K562 (cell line): ENCODE measurements around the gene DPF1. TPM values are rescaled to one million over a fixed set of nuclear protein-coding genes. Genes with fewer than 3 reads are reported as not detected.

Source experiments
- ATAC-seq: fragments of 200-7000 bp; cut with Tn5 transposase; 3 replicates; pipeline ENCODE4 v1.9.1; 2020; ENCODE audit warnings: moderate library complexity
- BruUV-seq: library from RNA; stranded (reverse); fragments of 400-500 nt; replicated peaks from 2 replicates; lab custom pipeline; 2021; lab: Mats Ljungman, UMichigan
- CTCF ChIA-PET: fragments of 300-600 bp; formaldehyde crosslinking; extraction: SDS; loops from one replicate; lab custom pipeline; 2021; ENCODE audit warnings: low intra/inter-chr PET ratio; lab: Yijun Ruan, JAX
- POLR2A ChIA-PET: fragments of 300-600, 350-650 bp; sonication (Branson Sonifier 250); formaldehyde crosslinking; extraction: SDS; loops from one replicate; lab custom pipeline; 2021; ENCODE audit warnings: antibody characterized with exemption, inconsistent platforms; lab: Yijun Ruan, JAX
- DNase-seq, 4 experiments: peaks; one replicate each; pipeline versions ENCODE4 v3.0.0 to v3.0.0-alpha.2; 2011 to 2018; ENCODE audit warnings: low spot score in 3 of 4, mixed read lengths in 3 of 4; ENCODE audit errors: extremely low read depth in 1 of 4
- FAIRE-seq: peaks from 2 replicates; lab custom pipeline; 2011; peaks lifted over from hg19 to GRCh38; lab: Jason Lieb, UNC
- H2AFZ ChIP-seq: 2 replicates; pipeline ENCODE4 v1.6.0; 2011; ENCODE audit warnings: low read depth, low read length, control low read depth, inconsistent platforms
- H3K27ac ChIP-seq: fragments of 200-600 bp; 3 replicates; pipeline ENCODE4 v1.8.0; 2011; ENCODE audit warnings: low read depth, mild to moderate bottlenecking, control low read depth, inconsistent platforms, low read length, moderate library complexity, mixed read lengths; ENCODE audit errors: extremely low read depth
- H3K27me3 ChIP-seq, 2 experiments: fragments of 300-600 bp in 1 of 2; 2 replicates in 1 of 2; 3 replicates in 1 of 2; pipeline versions ENCODE4 v1.6.0 to v1.8.0; 2011; ENCODE audit warnings: inconsistent platforms in 2 of 2, low read length in 2 of 2, mild to moderate bottlenecking in 1 of 2, mixed read lengths in 1 of 2, moderate library complexity in 1 of 2; ENCODE audit not compliant: control insufficient read depth in 2 of 2, insufficient read depth in 2 of 2
- H3K36me3 ChIP-seq: fragments of 300-600 bp; 3 replicates; pipeline ENCODE4 v1.8.0; 2011; ENCODE audit warnings: mild to moderate bottlenecking, low read length, inconsistent platforms; ENCODE audit not compliant: control insufficient read depth, insufficient read depth
- H3K4me1 ChIP-seq, 2 experiments: fragments of 200-600 bp in 1 of 2; replicated peaks in 1 of 2; 2 replicates in 1 of 2; 3 replicates in 1 of 2; pipeline versions ENCODE4 v1.5.1 to v1.8.0; 2011; ENCODE audit warnings: inconsistent platforms in 2 of 2, low read length in 2 of 2, mild to moderate bottlenecking in 1 of 2, mixed read lengths in 1 of 2, moderate library complexity in 1 of 2; ENCODE audit not compliant: control insufficient read depth in 2 of 2, insufficient read depth in 2 of 2
- H3K4me2 ChIP-seq: 2 replicates; pipeline ENCODE4 v1.6.1; 2011; ENCODE audit warnings: low read length, control low read depth, inconsistent platforms, mixed read lengths; ENCODE audit not compliant: insufficient read depth
- H3K4me3 ChIP-seq: fragments of 200-600 bp; sonication (generic), shearing (Covaris generic); 2 replicates; pipeline ENCODE4 v1.5.1; 2016; ENCODE audit warnings: control low read depth, inconsistent platforms
- H3K79me2 ChIP-seq: fragments of 200-600 bp; 3 replicates; pipeline ENCODE4 v1.8.0; 2011; ENCODE audit warnings: low read length, inconsistent platforms; ENCODE audit not compliant: control insufficient read depth, insufficient read depth
- H3K9ac ChIP-seq, 2 experiments: 2 replicates each; pipeline versions ENCODE4 v1.6.0 to v1.6.1; 2011; ENCODE audit warnings: low read depth in 2 of 2, low read length in 2 of 2, control low read depth in 1 of 2, inconsistent platforms in 1 of 2, mild to moderate bottlenecking in 1 of 2, mixed read lengths in 1 of 2; ENCODE audit not compliant: insufficient read depth in 1 of 2
- H3K9me1 ChIP-seq: one replicate; pipeline ENCODE4 v1.6.0; 2011; ENCODE audit warnings: inconsistent platforms, mild to moderate bottlenecking, low read length, moderate library complexity; ENCODE audit not compliant: control insufficient read depth, insufficient read depth
- H3K9me3 ChIP-seq: replicated peaks from 2 replicates; pipeline ENCODE4 v1.5.1; 2011; ENCODE audit warnings: low read depth, low read length, inconsistent platforms; ENCODE audit not compliant: control insufficient read depth, insufficient read depth
- H4K20me1 ChIP-seq: replicated peaks from 2 replicates; pipeline ENCODE4 v1.6.1; 2011; ENCODE audit warnings: low read length, inconsistent platforms, mixed read lengths; ENCODE audit not compliant: control insufficient read depth, insufficient read depth
- ATF7 ChIP-seq: fragments of 450-650 bp; IDR thresholded peaks from 2 replicates; pipeline ENCODE4 v1.7.1; 2014; ENCODE audit warnings: mild to moderate bottlenecking, moderate library complexity
- EP300 ChIP-seq: IDR thresholded peaks from 2 replicates; pipeline ENCODE4 v1.6.1; 2012; ENCODE audit warnings: low read length, improper control_type of control experiment
- ETV1 ChIP-seq: fragments of 450-650 bp; conservative IDR thresholded peaks from 2 replicates; pipeline ENCODE4 v1.6.1; 2016; ENCODE audit warnings: missing genetic modification characterization, control low read depth, low read depth, missing compliant biosample characterization
- HMG20B ChIP-seq: fragments of 250-450 bp; sonication (Bioruptor Pico); IDR thresholded peaks from 2 replicates; pipeline ENCODE4 v1.5.0; 2021; ENCODE audit warnings: mild to moderate bottlenecking
- MECOM ChIP-seq: fragments of 250-450 bp; sonication (Bioruptor Pico); IDR thresholded peaks from 2 replicates; pipeline ENCODE4 v1.8.0; 2022; ENCODE audit warnings: inconsistent platforms
- NCOA4 ChIP-seq: fragments of 450-650 bp; IDR thresholded peaks from 2 replicates; pipeline ENCODE4 v1.6.1; 2018; ENCODE audit warnings: mild to moderate bottlenecking; ENCODE audit not compliant: partially characterized antibody
- NONO ChIP-seq, 2 experiments: fragments of 200-400 bp in 1 of 2; fragments of 450-650 bp in 1 of 2; formaldehyde crosslinking in 1 of 2; IDR thresholded peaks; 2 replicates each; pipeline ENCODE4 v1.6.1; 2017; ENCODE audit warnings: low read depth in 2 of 2, mild to moderate bottlenecking in 2 of 2, moderate library complexity in 2 of 2, low read length in 1 of 2
- TCF3 ChIP-seq: sonication (generic); formaldehyde crosslinking; IDR thresholded peaks from 2 replicates; pipeline ENCODE4 v1.4.0; 2020; ENCODE audit warnings: mild to moderate bottlenecking, missing genetic modification reagents
- TRIM24 ChIP-seq, 2 experiments: fragments of 450-650 bp; IDR thresholded peaks; 2 replicates each; pipeline ENCODE4 v1.6.1; 2016
- ZFP1 ChIP-seq: fragments of 450-650 bp; formaldehyde crosslinking; IDR thresholded peaks from 2 replicates; pipeline ENCODE4 v1.4.0; 2020; ENCODE audit warnings: mild to moderate bottlenecking, mixed read lengths
- ZNF175 ChIP-seq: fragments of 200-800 bp; sonication (Bioruptor generic); IDR thresholded peaks from 2 replicates; pipeline ENCODE4 v1.6.1; 2016; ENCODE audit warnings: low read depth, mild to moderate bottlenecking, missing genetic modification characterization, missing compliant biosample characterization
- WGBS: fragments of 100-300 bp; shearing (Covaris generic); methylation state at CpG from one replicate; pipeline ENCODE4 v1.1.6; 2016; ENCODE audit warnings: low coverage, mixed read lengths; ENCODE audit not compliant: insufficient coverage; ENCODE audit errors: missing lambda C conversion rate; 5-methylcytosine and 5-hydroxymethylcytosine counted together
- in situ Hi-C: fragments of 300-500 bp; cut with MboI; formaldehyde crosslinking; loops from 4 replicates; pipeline ENCODE4 v1.15.0; 2018; ENCODE audit warnings: inconsistent platforms, mixed read lengths
- intact Hi-C: fragments of 100-400 bp; cut with micrococcal nuclease; formaldehyde crosslinking; loops from 2 replicates; pipeline ENCODE4 v1.14.2; 2022
- polyA plus RNA-seq, 8 experiments: library from polyadenylated mRNA; depleted of rRNA in 4 of 8; stranded (reverse) in 5 of 8; unstranded in 3 of 8; fragments of >200 nt; fragmentation: Nextera tagmentation in 2 of 8; fragmentation: Illumina TruSeq in 1 of 8; extraction: Ambion mirVana in 2 of 8; extraction: Trizol in 1 of 8; gene quantifications; 2 replicates each; pipeline versions ENCODE4 v1.2.1 to v1.2.3, GENCODE V29; 2011 to 2014; ENCODE audit warnings: inconsistent platforms in 1 of 8, missing spikeins in 1 of 8
- total RNA-seq, 7 experiments: library from RNA; depleted of rRNA in 6 of 7; stranded (reverse); fragments of >200 nt in 6 of 7; fragmentation: Illumina TruSeq in 2 of 7; extraction: Trizol in 2 of 7; gene quantifications; 2 replicates each; pipeline versions ENCODE4 v1.2.1 to v1.2.3, GENCODE V29; 2011 to 2021; ENCODE audit warnings: low replicate concordance in 1 of 7
- TF ChIP-seq, protein P1 (sequence below): fragments of 450-650 bp; IDR thresholded peaks from 2 replicates; pipeline ENCODE4 v1.6.1; 2016
- TF ChIP-seq, protein P2 (sequence below): fragments of 450-650 bp; formaldehyde crosslinking; IDR thresholded peaks from 2 replicates; pipeline ENCODE4 v1.4.0; 2020; ENCODE audit warnings: mild to moderate bottlenecking, mixed read lengths
- TF ChIP-seq, protein P3 (sequence below): fragments of 200-800 bp; sonication (Bioruptor generic); IDR thresholded peaks from 2 replicates; pipeline ENCODE4 v1.6.1; 2017; ENCODE audit warnings: missing genetic modification characterization, missing compliant biosample characterization
- TF ChIP-seq, protein P4 (sequence below): fragments of 450-650 bp; formaldehyde crosslinking; IDR thresholded peaks from 2 replicates; pipeline ENCODE4 v1.4.0; 2020; ENCODE audit warnings: mild to moderate bottlenecking
- TF ChIP-seq, protein P5 (sequence below): fragments of 450-650 bp; formaldehyde crosslinking; IDR thresholded peaks from 2 replicates; pipeline ENCODE4 v1.4.0; 2022; ENCODE audit warnings: missing genetic modification characterization

The DPF1 gene
- total and polyA plus RNA-seq, 9 of the 15 experiments (the other 6 are each of a cell fraction or from before 2014, with no cell fraction given) = 0.10 to 5.7 (median 3.1) TPM

DNA sequence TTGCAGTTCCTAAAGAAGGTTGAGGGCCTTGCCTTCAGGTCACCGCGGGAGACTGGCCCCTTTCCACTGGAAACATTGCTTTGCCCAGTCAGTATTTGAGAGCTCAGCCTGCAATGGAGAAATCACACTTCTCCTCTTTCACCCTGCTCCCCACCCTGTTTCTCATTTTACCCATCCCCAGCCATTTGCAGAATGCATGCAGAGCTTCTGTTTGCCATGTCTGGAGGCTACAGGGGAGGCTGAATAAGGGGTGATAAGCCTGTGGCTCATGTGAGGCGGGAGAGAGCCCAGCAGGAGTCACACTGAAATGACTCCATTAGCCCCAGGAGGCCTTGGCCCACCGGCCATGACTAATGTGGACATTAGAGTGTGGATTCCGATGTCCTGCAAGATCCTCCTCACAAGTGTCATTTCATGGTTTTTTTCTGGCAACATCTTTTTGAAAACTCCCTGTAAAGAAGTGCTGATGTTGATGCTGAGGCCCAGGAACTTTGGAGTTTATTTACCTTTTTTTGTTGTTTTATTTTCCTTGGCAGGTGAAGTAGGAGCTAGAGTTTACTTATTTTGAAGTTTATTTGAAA is 46.7 kb upstream of the DPF1 start:
- peak overlapping the region; percentile 0 to 54; a peak in 3 of 4 replicates for H3K9ac ChIP-seq
- ChIA-PET CTCF (no interaction called here), POLR2A (interaction anchor here (0.6 to 1.6 kb wide), 6 partner anchors 10 to 322 kb away, joined by 3 to 13 read pairs (median 4); partner anchors contain the start of gene PSMD8)
- H3K27me3 ChIP-seq = no peaks in the 10 kb centered on the region
- H3K4me3 ChIP-seq = peak overlapping the region; percentile 7; the same call in 1 of the 2 replicates
- in situ Hi-C loops = no loop called here
- WGBS = 2% methylated on average over 5 of the region's 5 CpGs
- intact Hi-C loops = loop anchor here (1.0 to 2.0 kb wide), 2 partner anchors 16 to 46 kb away; no protein-coding TSS in a partner anchor
- H4K20me1 ChIP-seq = no peaks in the 10 kb centered on the region
- ATAC-seq = peak; percentile 83
- peak overlapping the region; percentile 79 for H2AFZ ChIP-seq
- BruUV-seq = no TSS peak
- H3K9me3 ChIP-seq = no peaks in the 10 kb centered on the region
- peak overlapping the region; percentile 85 for H3K27ac ChIP-seq
- peak overlapping the region; percentile 73 for H3K4me2 ChIP-seq
- DNase-seq = peak; percentile 74 to 92 (median 82)
- no peaks in the 10 kb centered on the region for H3K79me2 ChIP-seq
- no peaks in the 10 kb centered on the region for H3K36me3 ChIP-seq
- peak; percentile 89 for FAIRE-seq
- H3K9me1 ChIP-seq = no peaks in the 10 kb centered on the region
- peaks cover 47 to 53% of the 10 kb centered on the region in 2 experiments for H3K4me1 ChIP-seq
- TF ChIP-seq HMG20B (CRISPR knock-in tag) (no peak), MECOM (CRISPR knock-in tag) (0 out of 2 replicates have a peak, but pooled peaks have one; percentile 44), EP300 (peak; percentile 60; the same call in 1 of the 2 replicates), TRIM24 (IDR thresholded peaks at IDR 0.05) (no peak), NONO (IDR thresholded peaks at IDR 0.05; ENCODE audit: low read depth in 2 of 2, low read length in 1 of 2) (no peak), ETV1 (no peak), ATF7 (no peak), TCF3 (CRISPR knock-in tag) (peak; percentile 71), ZNF175 (CRISPR knock-in tag) (no peak), NCOA4 (no peak), ZFP1 (CRISPR knock-in tag) (no peak)
- TF ChIP-seq, protein P1, sequence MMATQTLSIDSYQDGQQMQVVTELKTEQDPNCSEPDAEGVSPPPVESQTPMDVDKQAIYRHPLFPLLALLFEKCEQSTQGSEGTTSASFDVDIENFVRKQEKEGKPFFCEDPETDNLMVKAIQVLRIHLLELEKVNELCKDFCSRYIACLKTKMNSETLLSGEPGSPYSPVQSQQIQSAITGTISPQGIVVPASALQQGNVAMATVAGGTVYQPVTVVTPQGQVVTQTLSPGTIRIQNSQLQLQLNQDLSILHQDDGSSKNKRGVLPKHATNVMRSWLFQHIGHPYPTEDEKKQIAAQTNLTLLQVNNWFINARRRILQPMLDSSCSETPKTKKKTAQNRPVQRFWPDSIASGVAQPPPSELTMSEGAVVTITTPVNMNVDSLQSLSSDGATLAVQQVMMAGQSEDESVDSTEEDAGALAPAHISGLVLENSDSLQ = no peak
- TF ChIP-seq, protein P2, sequence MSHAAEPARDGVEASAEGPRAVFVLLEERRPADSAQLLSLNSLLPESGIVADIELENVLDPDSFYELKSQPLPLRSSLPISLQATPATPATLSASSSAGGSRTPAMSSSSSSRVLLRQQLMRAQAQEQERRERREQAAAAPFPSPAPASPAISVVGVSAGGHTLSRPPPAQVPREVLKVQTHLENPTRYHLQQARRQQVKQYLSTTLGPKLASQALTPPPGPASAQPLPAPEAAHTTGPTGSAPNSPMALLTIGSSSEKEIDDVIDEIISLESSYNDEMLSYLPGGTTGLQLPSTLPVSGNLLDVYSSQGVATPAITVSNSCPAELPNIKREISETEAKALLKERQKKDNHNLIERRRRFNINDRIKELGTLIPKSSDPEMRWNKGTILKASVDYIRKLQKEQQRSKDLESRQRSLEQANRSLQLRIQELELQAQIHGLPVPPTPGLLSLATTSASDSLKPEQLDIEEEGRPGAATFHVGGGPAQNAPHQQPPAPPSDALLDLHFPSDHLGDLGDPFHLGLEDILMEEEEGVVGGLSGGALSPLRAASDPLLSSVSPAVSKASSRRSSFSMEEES (CRISPR knock-in tag) = no peak
- TF ChIP-seq, protein P3, sequence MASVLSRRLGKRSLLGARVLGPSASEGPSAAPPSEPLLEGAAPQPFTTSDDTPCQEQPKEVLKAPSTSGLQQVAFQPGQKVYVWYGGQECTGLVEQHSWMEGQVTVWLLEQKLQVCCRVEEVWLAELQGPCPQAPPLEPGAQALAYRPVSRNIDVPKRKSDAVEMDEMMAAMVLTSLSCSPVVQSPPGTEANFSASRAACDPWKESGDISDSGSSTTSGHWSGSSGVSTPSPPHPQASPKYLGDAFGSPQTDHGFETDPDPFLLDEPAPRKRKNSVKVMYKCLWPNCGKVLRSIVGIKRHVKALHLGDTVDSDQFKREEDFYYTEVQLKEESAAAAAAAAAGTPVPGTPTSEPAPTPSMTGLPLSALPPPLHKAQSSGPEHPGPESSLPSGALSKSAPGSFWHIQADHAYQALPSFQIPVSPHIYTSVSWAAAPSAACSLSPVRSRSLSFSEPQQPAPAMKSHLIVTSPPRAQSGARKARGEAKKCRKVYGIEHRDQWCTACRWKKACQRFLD (CRISPR knock-in tag) = peak; percentile 6; the same call in 1 of the 2 replicates
- TF ChIP-seq, protein P4, sequence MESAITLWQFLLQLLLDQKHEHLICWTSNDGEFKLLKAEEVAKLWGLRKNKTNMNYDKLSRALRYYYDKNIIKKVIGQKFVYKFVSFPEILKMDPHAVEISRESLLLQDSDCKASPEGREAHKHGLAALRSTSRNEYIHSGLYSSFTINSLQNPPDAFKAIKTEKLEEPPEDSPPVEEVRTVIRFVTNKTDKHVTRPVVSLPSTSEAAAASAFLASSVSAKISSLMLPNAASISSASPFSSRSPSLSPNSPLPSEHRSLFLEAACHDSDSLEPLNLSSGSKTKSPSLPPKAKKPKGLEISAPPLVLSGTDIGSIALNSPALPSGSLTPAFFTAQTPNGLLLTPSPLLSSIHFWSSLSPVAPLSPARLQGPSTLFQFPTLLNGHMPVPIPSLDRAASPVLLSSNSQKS (CRISPR knock-in tag) = no peak
- TF ChIP-seq, protein P5, sequence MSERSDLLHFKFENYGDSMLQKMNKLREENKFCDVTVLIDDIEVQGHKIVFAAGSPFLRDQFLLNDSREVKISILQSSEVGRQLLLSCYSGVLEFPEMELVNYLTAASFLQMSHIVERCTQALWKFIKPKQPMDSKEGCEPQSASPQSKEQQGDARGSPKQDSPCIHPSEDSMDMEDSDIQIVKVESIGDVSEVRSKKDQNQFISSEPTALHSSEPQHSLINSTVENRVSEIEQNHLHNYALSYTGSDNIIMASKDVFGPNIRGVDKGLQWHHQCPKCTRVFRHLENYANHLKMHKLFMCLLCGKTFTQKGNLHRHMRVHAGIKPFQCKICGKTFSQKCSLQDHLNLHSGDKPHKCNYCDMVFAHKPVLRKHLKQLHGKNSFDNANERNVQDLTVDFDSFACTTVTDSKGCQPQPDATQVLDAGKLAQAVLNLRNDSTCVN (CRISPR knock-in tag) = no peak
